ENCODE measurements around the gene LLGL2. TPM values are rescaled to one million over a fixed set of nuclear protein-coding genes. Genes with fewer than 3 reads are reported as not detected.

LLGL2 gene
- total RNA-seq, 1 donor from 2014 or later = 50.6 TPM

GRCh38 chr17:75480281-75480680 lies 45.2 kb upstream of the LLGL2 start:
- no peak for DNase-seq (ENCODE audit: low read depth)
- Histone ChIP-seq H3K36me3 (ENCODE audit: control insufficient read depth, insufficient read depth, low read length) (no peaks in the 10 kb centered on the region), H3K4me3 (ENCODE audit: low read depth, low read length) (no peak overlapping the region), H3K27me3 (ENCODE audit: control insufficient read depth, insufficient read depth, low read length) (no peaks in the 10 kb centered on the region)
- no peak for TF ChIP-seq CTCF (IDR thresholded peaks at IDR 0.05; ENCODE audit: insufficient read depth, low read length, poor library complexity, severe bottlenecking)

- Histone ChIP-seq H3K36me3 (ENCODE audit: control insufficient read depth, insufficient read depth, low read length) (no peaks in the 10 kb centered on the region), H3K4me3 (ENCODE audit: low read depth, low read length) (no peak overlapping the region), H3K27me3 (ENCODE audit: control insufficient read depth, insufficient read depth, low read length) (no peaks in the 10 kb centered on the region)
- no peak for DNase-seq (ENCODE audit: low read depth)
- no peak for TF ChIP-seq CTCF (IDR thresholded peaks at IDR 0.05; ENCODE audit: insufficient read depth, low read length, poor library complexity, severe bottlenecking)
Measured at GRCh38 chr17:75481194-75482068, 44.1 kb upstream of the LLGL2 start.

- H3K4me3 ChIP-seq (ENCODE audit: low read depth, low read length) = no peak overlapping the region
- H3K27me3 ChIP-seq (ENCODE audit: control insufficient read depth, insufficient read depth, low read length) = no peaks in the 10 kb centered on the region
- no peak for DNase-seq (ENCODE audit: low read depth)
- no peak for TF ChIP-seq CTCF (IDR thresholded peaks at IDR 0.05; ENCODE audit: insufficient read depth, low read length, poor library complexity, severe bottlenecking)
- no peaks in the 10 kb centered on the region for H3K36me3 ChIP-seq (ENCODE audit: control insufficient read depth, insufficient read depth, low read length)
Measured at GRCh38 chr17:75482098-75482942, 43.2 kb upstream of the LLGL2 start.

- Histone ChIP-seq H3K36me3 (ENCODE audit: control insufficient read depth, insufficient read depth, low read length) (no peaks in the 10 kb centered on the region), H3K27me3 (ENCODE audit: control insufficient read depth, insufficient read depth, low read length) (no peaks in the 10 kb centered on the region), H3K4me3 (ENCODE audit: low read depth, low read length) (no peak overlapping the region)
- DNase-seq (ENCODE audit: low read depth) = no peak
- TF ChIP-seq CTCF (IDR thresholded peaks at IDR 0.05; ENCODE audit: insufficient read depth, low read length, poor library complexity, severe bottlenecking) = no peak
Measured at GRCh38 chr17:75485688-75486087, 39.8 kb upstream of the LLGL2 start.

- Histone ChIP-seq H3K27me3 (ENCODE audit: control insufficient read depth, insufficient read depth, low read length) (no peaks in the 10 kb centered on the region), H3K4me3 (ENCODE audit: low read depth, low read length) (no peak overlapping the region), H3K36me3 (ENCODE audit: control insufficient read depth, insufficient read depth, low read length) (no peaks in the 10 kb centered on the region)
- DNase-seq (ENCODE audit: low read depth) = no peak
- TF ChIP-seq CTCF (IDR thresholded peaks at IDR 0.05; ENCODE audit: insufficient read depth, low read length, poor library complexity, severe bottlenecking) = no peak
Measured at GRCh38 chr17:75486151-75486550, 39.3 kb upstream of the LLGL2 start.
